Sigmoid colon (tissue), 4 donors: ENCODE data around the gene CTDSPL2.

Experiments
- CTCF ChIP-seq, 4 experiments: fragments of 450-650 bp in 3 of 4; fragments of 200-600 bp in 1 of 4; IDR thresholded peaks; one replicate each; pipeline ENCODE4 v1.5.1; 2016 to 2019; ENCODE audit warnings: antibody characterized with exemption in 4 of 4, mild to moderate bottlenecking in 3 of 4, moderate library complexity in 2 of 4
- EP300 ChIP-seq, 4 donors: sonication (generic); formaldehyde crosslinking; IDR thresholded peaks; one replicate each; pipeline ENCODE4 v1.6.1; 2017; ENCODE audit warnings: antibody characterized with exemption in 4 of 4
- POLR2A ChIP-seq, 2 donors: fragments of 450-650 bp; IDR thresholded peaks; one replicate each; pipeline ENCODE4 v1.6.1; 2016; ENCODE audit warnings: antibody characterized with exemption in 2 of 2, mild to moderate bottlenecking in 2 of 2, moderate library complexity in 2 of 2
- POLR2AphosphoS5 ChIP-seq, 4 donors: sonication (generic); formaldehyde crosslinking; IDR thresholded peaks; one replicate each; pipeline ENCODE4 v1.6.1; 2017; ENCODE audit warnings: antibody characterized with exemption in 4 of 4

GRCh38 chr15:44495562-44495961 lies 68.1 kb downstream of the CTDSPL2 start:
- no peak for TF ChIP-seq CTCF (IDR thresholded peaks at IDR 0.05)
- no peak for TF ChIP-seq POLR2A (IDR thresholded peaks at IDR 0.05)
- TF ChIP-seq POLR2AphosphoS5 (IDR thresholded peaks at IDR 0.05) = no peak
- TF ChIP-seq EP300 (IDR thresholded peaks at IDR 0.05) = no peak
